ENCODE data around the gene PRADC1.

PRADC1 gene

DNA sequence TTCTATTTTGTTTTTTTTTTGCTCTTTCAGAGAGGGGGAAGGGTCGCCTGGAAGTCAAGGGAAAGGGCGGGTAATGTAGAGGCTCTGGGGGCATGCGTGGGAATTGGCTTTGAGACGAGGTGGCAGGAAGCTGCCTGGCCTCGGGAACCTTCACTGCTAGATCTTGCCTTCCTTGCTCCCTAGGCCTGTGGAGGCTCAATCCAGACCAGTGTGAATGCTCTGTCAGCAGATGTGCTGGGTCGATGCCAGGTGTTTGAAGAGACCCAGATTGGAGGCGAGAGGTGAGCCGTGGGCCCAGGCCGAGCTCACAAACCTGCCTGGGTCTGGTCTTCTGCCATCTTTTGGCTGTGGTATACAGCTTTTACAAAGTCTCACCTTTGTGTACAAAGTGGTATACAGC is 16.6 kb upstream of the PRADC1 start:
- no peak for DNase-seq (ENCODE audit: low read depth in 2 of 2)
- TF ChIP-seq, protein P1, sequence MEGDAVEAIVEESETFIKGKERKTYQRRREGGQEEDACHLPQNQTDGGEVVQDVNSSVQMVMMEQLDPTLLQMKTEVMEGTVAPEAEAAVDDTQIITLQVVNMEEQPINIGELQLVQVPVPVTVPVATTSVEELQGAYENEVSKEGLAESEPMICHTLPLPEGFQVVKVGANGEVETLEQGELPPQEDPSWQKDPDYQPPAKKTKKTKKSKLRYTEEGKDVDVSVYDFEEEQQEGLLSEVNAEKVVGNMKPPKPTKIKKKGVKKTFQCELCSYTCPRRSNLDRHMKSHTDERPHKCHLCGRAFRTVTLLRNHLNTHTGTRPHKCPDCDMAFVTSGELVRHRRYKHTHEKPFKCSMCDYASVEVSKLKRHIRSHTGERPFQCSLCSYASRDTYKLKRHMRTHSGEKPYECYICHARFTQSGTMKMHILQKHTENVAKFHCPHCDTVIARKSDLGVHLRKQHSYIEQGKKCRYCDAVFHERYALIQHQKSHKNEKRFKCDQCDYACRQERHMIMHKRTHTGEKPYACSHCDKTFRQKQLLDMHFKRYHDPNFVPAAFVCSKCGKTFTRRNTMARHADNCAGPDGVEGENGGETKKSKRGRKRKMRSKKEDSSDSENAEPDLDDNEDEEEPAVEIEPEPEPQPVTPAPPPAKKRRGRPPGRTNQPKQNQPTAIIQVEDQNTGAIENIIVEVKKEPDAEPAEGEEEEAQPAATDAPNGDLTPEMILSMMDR (IDR thresholded peaks at IDR 0.05; ENCODE audit: low read depth, low read length), result no peak

DNA sequence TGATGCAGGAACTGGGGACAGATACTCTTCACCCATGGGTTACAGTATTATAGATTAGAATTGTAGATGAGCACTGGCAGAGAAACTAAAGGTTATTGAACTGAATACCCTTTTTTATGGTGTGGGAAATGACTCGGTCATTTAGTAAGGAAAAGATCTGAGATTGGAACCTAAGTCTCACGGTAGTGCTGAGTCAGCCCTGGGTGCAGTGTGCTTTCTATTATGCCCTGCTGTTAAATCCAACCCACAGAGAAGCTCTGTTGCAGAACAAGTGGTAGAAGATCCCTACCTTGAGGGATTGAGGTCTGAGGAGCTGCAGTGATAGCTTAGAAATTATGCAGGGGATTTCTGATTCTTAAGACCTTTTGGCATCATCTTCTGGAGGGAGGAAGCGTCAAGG is 13.8 kb upstream of the PRADC1 start:
- TF ChIP-seq, protein P1 (IDR thresholded peaks at IDR 0.05; ENCODE audit: low read depth, low read length), result no peak
- no peak overlapping the region for H3K4me3 ChIP-seq (replicated peaks in 1 of 2; ENCODE audit: low read depth in 2 of 2, low read length in 2 of 2)
- no peak for DNase-seq (ENCODE audit: low read depth in 2 of 2)

More for the DNA sequence above, 16.6 kb upstream of the PRADC1 start:
- H3K4me3 ChIP-seq (replicated peaks in 1 of 2; ENCODE audit: low read depth in 2 of 2, low read length in 2 of 2), result no peak overlapping the region

DNA sequence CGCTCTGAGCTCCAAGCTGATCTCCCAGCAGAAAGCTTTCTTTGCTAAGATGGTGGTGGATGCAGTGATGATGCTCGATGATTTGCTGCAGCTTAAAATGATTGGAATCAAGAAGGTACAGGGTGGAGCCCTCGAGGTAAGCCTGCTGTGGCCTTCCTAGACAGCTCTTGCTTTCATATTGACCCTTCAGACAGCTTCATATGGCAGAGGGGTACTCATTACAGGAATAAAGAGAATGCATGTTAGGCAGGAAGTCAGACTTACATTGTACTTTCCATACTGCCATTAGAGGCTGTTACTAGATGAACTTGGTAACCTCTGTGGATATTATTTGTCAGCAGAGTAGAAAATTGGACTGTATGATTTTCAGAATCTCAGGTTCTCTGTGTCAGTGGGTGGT is 11.5 kb upstream of the PRADC1 start:
- no peak for DNase-seq (ENCODE audit: low read depth in 2 of 2)
- H3K4me3 ChIP-seq (replicated peaks in 1 of 2; ENCODE audit: low read depth in 2 of 2, low read length in 2 of 2), result no peak overlapping the region
- TF ChIP-seq, protein P1 (IDR thresholded peaks at IDR 0.05; ENCODE audit: low read depth, low read length), result no peak

DNA sequence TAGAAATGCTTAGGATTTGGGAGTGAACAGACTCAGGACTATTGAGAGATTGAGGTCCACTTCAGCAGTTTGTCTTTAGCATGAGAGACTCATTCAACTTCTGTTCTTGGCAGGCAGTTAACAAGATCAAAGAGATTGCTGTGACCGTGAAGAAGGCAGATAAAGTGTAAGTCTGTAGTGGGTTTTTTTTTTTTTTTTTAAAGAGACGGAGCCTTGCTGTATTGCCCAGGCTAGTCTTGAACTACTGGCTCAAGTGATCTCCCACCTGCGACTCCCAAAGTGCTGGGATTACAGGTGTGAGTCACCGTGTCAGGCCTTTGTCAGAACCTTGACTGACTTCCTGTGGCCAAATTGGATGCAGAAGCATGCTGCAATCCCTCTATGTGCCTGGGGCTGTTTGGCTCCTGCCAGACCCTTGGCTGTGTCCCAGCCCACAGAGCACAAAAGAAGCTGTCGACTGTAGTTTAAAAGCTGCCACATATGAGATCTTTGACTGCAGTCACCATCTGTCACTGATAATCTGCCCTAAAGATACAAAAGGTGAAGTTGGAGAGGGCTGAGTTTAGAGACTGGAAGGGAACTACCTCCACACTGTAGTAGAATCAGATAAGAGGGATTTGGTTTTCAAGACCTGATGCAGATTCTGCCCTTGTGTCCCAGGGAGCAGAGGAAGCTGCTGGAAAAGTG is 11.0 kb upstream of the PRADC1 start:
- no peak overlapping the region for H3K4me3 ChIP-seq (replicated peaks in 1 of 2; ENCODE audit: low read depth in 2 of 2, low read length in 2 of 2)
- TF ChIP-seq, protein P1 (IDR thresholded peaks at IDR 0.05; ENCODE audit: low read depth, low read length), result no peak
- peak; percentile 63 to 66 for DNase-seq (ENCODE audit: low read depth in 2 of 2)

DNA sequence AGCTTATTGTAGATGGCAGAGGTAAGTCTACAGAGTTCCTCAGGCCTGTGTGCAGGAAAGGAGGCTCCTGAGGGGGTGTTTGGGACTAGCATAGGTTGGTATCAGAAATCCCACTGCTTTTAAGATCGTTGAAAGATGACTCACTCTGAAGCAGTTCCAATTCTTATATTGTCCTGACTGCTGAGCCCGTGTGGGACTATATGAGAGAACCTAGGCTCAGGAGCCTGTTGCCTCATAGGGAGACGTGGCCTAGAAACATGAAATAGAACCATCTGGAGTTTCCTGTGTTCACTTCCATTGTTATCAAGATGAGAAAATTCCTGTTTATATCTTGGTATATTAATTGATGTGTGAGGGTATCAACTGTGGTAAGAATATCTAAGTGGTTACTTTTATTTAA is 6.7 kb upstream of the PRADC1 start:
- DNase-seq (ENCODE audit: low read depth in 2 of 2), result peak; percentile 73 to 88
- TF ChIP-seq, protein P1 (IDR thresholded peaks at IDR 0.05; ENCODE audit: low read depth, low read length), result no peak
- no peak overlapping the region for H3K4me3 ChIP-seq (replicated peaks in 1 of 2; ENCODE audit: low read depth in 2 of 2, low read length in 2 of 2)

DNA sequence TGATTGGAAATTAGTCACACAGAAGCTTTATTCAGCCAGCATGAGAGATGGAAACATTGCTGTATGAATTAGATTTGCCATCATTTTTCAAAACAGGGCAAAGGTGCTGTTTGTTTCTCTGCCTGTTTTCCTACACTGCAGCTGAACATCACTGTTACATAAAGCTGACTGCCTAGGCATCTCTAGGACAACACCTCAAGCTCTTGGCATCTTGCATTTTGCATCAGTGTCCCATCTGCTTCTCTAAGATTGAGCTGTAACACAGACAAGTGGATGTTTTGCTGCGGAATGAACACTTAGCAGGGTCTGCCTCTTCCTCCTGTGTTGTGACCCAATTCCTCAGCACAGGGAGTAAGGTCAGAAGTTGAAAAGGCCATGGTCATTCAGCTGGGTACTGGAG is 5.9 kb upstream of the PRADC1 start:
- no peak overlapping the region for H3K4me3 ChIP-seq (replicated peaks in 1 of 2; ENCODE audit: low read depth in 2 of 2, low read length in 2 of 2)
- DNase-seq (ENCODE audit: low read depth in 2 of 2), result no peak
- TF ChIP-seq, protein P1 (IDR thresholded peaks at IDR 0.05; ENCODE audit: low read depth, low read length), result no peak

DNA sequence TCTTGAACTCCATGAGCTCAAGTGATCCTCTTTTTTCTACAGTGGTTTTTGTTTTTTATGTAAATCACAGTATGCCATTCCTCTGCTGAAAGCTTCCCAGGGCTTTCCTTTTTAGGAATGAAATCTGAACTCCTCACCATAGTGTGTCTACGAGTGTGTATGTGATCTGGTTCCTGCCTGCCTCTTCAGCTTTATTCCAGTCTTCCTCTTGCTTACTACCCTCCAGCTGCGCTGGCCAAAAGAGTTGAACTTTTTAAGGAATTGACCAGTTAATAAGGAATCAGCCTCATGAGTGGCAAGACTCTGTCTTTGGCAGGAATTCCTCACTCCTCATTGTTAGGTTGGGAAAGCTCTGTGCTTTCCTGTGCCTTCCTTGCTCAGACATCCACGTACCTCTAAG is 5.1 kb upstream of the PRADC1 start:
- no peak overlapping the region for H3K4me3 ChIP-seq (replicated peaks in 1 of 2; ENCODE audit: low read depth in 2 of 2, low read length in 2 of 2)
- no peak for DNase-seq (ENCODE audit: low read depth in 2 of 2)
- TF ChIP-seq, protein P1 (IDR thresholded peaks at IDR 0.05; ENCODE audit: low read depth, low read length), result no peak

Measured in cardiac fibroblast (primary cell).